ENCODE measurements around the gene TWIST2. TPM values are rescaled to one million over a fixed set of nuclear protein-coding genes. Genes with fewer than 3 reads are reported as not detected.

The TWIST2 gene
- polyA plus RNA-seq (ENCODE audit: insufficient read length) = 7.3 TPM

- peak; percentile 88 for DNase-seq
Observed at GRCh38 chr2:238847841-238848690, at the start of gene TWIST2. Gene TWIST2, plus strand, starts transcription at chr2:238848085. Its CDS starts 131 bp downstream, at chr2:238848216.

GRCh38 chr2:238801791-238802190 lies 46.1 kb upstream of the TWIST2 start:
- no peak for DNase-seq

- no peak for DNase-seq
Observed at GRCh38 chr2:238802957-238803356, 44.9 kb upstream of the TWIST2 start.

GRCh38 chr2:238803996-238804870 lies 43.7 kb upstream of the TWIST2 start:
- no peak for DNase-seq

- DNase-seq = no peak
Observed at GRCh38 chr2:238808761-238809160, 39.1 kb upstream of the TWIST2 start.

GRCh38 chr2:238810321-238810720 lies 37.6 kb upstream of the TWIST2 start:
- no peak for DNase-seq

GRCh38 chr2:238811293-238811692 lies 36.6 kb upstream of the TWIST2 start:
- no peak for DNase-seq

- no peak for DNase-seq
Observed at GRCh38 chr2:238811759-238812158, 36.1 kb upstream of the TWIST2 start.

GRCh38 chr2:238813109-238813508 lies 34.8 kb upstream of the TWIST2 start:
- DNase-seq = no peak

- no peak for DNase-seq
Observed at GRCh38 chr2:238814815-238815214, 33.1 kb upstream of the TWIST2 start.

GRCh38 chr2:238816291-238816690 lies 31.6 kb upstream of the TWIST2 start:
- no peak for DNase-seq

- DNase-seq = no peak
Observed at GRCh38 chr2:238817382-238817781, 30.5 kb upstream of the TWIST2 start.

GRCh38 chr2:238817891-238818290 lies 30.0 kb upstream of the TWIST2 start:
- no peak for DNase-seq

GRCh38 chr2:238818561-238818960 lies 29.3 kb upstream of the TWIST2 start:
- DNase-seq = no peak

- no peak for DNase-seq
Observed at GRCh38 chr2:238820197-238820596, 27.7 kb upstream of the TWIST2 start.

GRCh38 chr2:238820916-238821315 lies 27.0 kb upstream of the TWIST2 start:
- no peak for DNase-seq

- DNase-seq = no peak
Observed at GRCh38 chr2:238821391-238821790, 26.5 kb upstream of the TWIST2 start.

GRCh38 chr2:238821944-238822670 lies 25.8 kb upstream of the TWIST2 start:
- DNase-seq = no peak

GRCh38 chr2:238822955-238823354 lies 24.9 kb upstream of the TWIST2 start:
- no peak for DNase-seq

GRCh38 chr2:238831177-238831576 lies 16.7 kb upstream of the TWIST2 start:
- no peak for DNase-seq

GRCh38 chr2:238834982-238835381 lies 12.9 kb upstream of the TWIST2 start:
- no peak for DNase-seq

GRCh38 chr2:238835726-238836301 lies 12.1 kb upstream of the TWIST2 start:
- no peak for DNase-seq
